Loucy (cell line): ENCODE measurements around the gene RASGRP1.

Experiments
- H2AFZ ChIP-seq: fragments of 200-600 bp; sonication (generic); 2 replicates; pipeline ENCODE4 v1.6.0; 2016; ENCODE audit warnings: antibody characterized with exemption, mild to moderate bottlenecking, low read length, moderate library complexity
- H3F3A ChIP-seq: fragments of 200-600 bp; 2 replicates; pipeline ENCODE4 v1.6.0; 2016; ENCODE audit warnings: antibody characterized with exemption, low read depth, mild to moderate bottlenecking
- H3K27me3 ChIP-seq: fragments of 200-600 bp; sonication (generic); 2 replicates; pipeline ENCODE4 v1.6.1; 2014; ENCODE audit warnings: low read length, mild to moderate bottlenecking; ENCODE audit not compliant: insufficient read depth, poor library complexity, severe bottlenecking
- H3K36me3 ChIP-seq: fragments of 200-600 bp; sonication (generic); 2 replicates; pipeline ENCODE4 v1.6.1; 2016; ENCODE audit warnings: low read length; ENCODE audit not compliant: insufficient read depth
- H3K4me1 ChIP-seq: fragments of 200-600 bp; sonication (generic); 2 replicates; pipeline ENCODE4 v1.5.1; 2014; ENCODE audit warnings: low read length, mild to moderate bottlenecking; ENCODE audit not compliant: insufficient read depth, poor library complexity, severe bottlenecking
- H3K4me2 ChIP-seq: fragments of 200-600 bp; sonication (generic); 2 replicates; pipeline ENCODE4 v1.6.0; 2014; ENCODE audit warnings: antibody characterized with exemption, low read length, low read depth, mild to moderate bottlenecking; ENCODE audit not compliant: poor library complexity, severe bottlenecking
- H3K4me3 ChIP-seq: fragments of 200-600 bp; sonication (generic); 2 replicates; pipeline ENCODE4 v1.5.1; 2014; ENCODE audit warnings: low read length, mild to moderate bottlenecking, mixed read lengths; ENCODE audit not compliant: poor library complexity, severe bottlenecking
- H3K79me2 ChIP-seq: fragments of 200-600 bp; sonication (generic); 2 replicates; pipeline ENCODE4 v1.6.1; 2014; ENCODE audit warnings: low read length; ENCODE audit not compliant: insufficient read depth
- H3K9ac ChIP-seq: fragments of 200-600 bp; sonication (generic); 2 replicates; pipeline ENCODE4 v1.6.0; 2014; ENCODE audit warnings: mild to moderate bottlenecking, low read depth, low read length, moderate library complexity; ENCODE audit not compliant: poor library complexity, severe bottlenecking
- H3K9me2 ChIP-seq: fragments of 200-600 bp; sonication (generic); replicated peaks from 2 replicates; pipeline ENCODE4 v1.6.1; 2016; ENCODE audit warnings: low read depth, low read length, mixed read lengths
- H3K9me3 ChIP-seq: fragments of 200-600 bp; sonication (generic); 2 replicates; pipeline ENCODE4 v1.6.1; 2014; ENCODE audit warnings: mild to moderate bottlenecking, antibody characterized with exemption, low read length, low read depth; ENCODE audit not compliant: insufficient read depth
- H4K20me1 ChIP-seq: fragments of 200-600 bp; sonication (generic); 2 replicates; pipeline ENCODE4 v1.6.0; 2014; ENCODE audit warnings: antibody characterized with exemption, low read length, mild to moderate bottlenecking; ENCODE audit not compliant: insufficient read depth, poor library complexity, severe bottlenecking
- EZH2phosphoT487 ChIP-seq: fragments of 200-600 bp; IDR thresholded peaks from 2 replicates; pipeline ENCODE4 v1.6.1; 2018; ENCODE audit warnings: antibody characterized with exemption, mild to moderate bottlenecking, moderate library complexity, borderline replicate concordance
- TF ChIP-seq, protein P1 (sequence below): fragments of 200-600 bp; sonication (generic); conservative IDR thresholded peaks from 2 replicates; pipeline ENCODE4 v1.5.1; 2014; ENCODE audit warnings: mild to moderate bottlenecking, antibody characterized with exemption, low read length

The RASGRP1 gene

DNA sequence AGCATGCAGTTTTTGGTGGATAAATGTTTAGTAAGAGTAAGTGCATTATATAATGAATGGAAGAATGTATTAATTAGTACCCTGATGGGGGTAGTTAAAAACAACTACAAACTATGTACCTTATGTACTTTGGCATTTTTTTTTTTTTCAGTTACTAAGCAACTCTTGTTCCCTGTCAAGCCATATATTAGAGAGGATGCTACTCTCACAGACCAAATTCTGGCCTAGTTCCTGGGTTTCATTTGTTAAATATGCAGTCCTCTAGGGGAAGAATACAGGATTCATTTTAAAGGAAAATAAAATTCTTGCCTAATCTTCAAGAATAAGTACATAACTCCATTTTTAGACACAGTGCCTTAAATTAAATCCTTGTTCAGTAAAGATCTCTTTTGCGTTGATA lies 93.8 kb downstream of the RASGRP1 start:
- H3F3A ChIP-seq = no peaks in the 10 kb centered on the region
- H4K20me1 ChIP-seq = no peaks in the 10 kb centered on the region
- no peaks in the 10 kb centered on the region for H3K27me3 ChIP-seq
- no peaks in the 10 kb centered on the region for H3K9me2 ChIP-seq
- no peak overlapping the region for H3K4me3 ChIP-seq
- TF ChIP-seq, protein P1, sequence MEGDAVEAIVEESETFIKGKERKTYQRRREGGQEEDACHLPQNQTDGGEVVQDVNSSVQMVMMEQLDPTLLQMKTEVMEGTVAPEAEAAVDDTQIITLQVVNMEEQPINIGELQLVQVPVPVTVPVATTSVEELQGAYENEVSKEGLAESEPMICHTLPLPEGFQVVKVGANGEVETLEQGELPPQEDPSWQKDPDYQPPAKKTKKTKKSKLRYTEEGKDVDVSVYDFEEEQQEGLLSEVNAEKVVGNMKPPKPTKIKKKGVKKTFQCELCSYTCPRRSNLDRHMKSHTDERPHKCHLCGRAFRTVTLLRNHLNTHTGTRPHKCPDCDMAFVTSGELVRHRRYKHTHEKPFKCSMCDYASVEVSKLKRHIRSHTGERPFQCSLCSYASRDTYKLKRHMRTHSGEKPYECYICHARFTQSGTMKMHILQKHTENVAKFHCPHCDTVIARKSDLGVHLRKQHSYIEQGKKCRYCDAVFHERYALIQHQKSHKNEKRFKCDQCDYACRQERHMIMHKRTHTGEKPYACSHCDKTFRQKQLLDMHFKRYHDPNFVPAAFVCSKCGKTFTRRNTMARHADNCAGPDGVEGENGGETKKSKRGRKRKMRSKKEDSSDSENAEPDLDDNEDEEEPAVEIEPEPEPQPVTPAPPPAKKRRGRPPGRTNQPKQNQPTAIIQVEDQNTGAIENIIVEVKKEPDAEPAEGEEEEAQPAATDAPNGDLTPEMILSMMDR = no peak
- TF ChIP-seq EZH2phosphoT487 = no peak
- no peak overlapping the region for H3K4me2 ChIP-seq
- peaks cover 20% of the 10 kb centered on the region; the same call in 1 of the 2 replicates for H3K79me2 ChIP-seq
- H2AFZ ChIP-seq = no peak overlapping the region
- H3K9me3 ChIP-seq = no peaks in the 10 kb centered on the region
- peaks cover 64% of the 10 kb centered on the region for H3K36me3 ChIP-seq
- no peak overlapping the region for H3K9ac ChIP-seq
- no peaks in the 10 kb centered on the region for H3K4me1 ChIP-seq

DNA sequence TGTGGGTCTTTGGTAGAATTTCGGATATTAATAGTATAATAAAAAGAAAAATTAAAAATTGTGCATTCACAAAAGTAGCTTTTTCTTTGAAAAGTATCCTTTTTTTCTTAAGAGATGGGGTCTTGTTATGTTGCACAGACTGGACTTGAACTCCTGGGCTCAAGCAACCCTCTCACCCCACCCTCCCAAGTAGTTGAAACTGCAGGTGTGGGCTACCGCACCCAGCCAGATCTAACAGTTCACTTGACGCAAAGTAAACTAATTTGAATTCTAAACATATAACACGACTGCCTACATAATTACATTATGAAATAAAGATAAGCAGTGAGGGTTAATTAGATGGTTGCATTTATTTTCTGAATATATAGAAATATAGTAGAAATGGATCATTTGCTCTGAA lies 99.9 kb downstream of the RASGRP1 start:
- no peak overlapping the region for H3K4me2 ChIP-seq
- no peak overlapping the region for H2AFZ ChIP-seq
- no peaks in the 10 kb centered on the region for H3K27me3 ChIP-seq
- H3K9ac ChIP-seq = no peak overlapping the region
- peaks cover 20% of the 10 kb centered on the region; the same call in 1 of the 2 replicates for H3K36me3 ChIP-seq
- H3F3A ChIP-seq = no peaks in the 10 kb centered on the region
- no peak overlapping the region for H3K4me3 ChIP-seq
- H3K9me2 ChIP-seq = no peaks in the 10 kb centered on the region
- no peak for TF ChIP-seq EZH2phosphoT487
- TF ChIP-seq, protein P1 = no peak
- H3K9me3 ChIP-seq = no peaks in the 10 kb centered on the region
- H3K4me1 ChIP-seq = peaks cover 27% of the 10 kb centered on the region
- peaks cover 76% of the 10 kb centered on the region for H3K79me2 ChIP-seq
- peaks cover 45% of the 10 kb centered on the region for H4K20me1 ChIP-seq

DNA sequence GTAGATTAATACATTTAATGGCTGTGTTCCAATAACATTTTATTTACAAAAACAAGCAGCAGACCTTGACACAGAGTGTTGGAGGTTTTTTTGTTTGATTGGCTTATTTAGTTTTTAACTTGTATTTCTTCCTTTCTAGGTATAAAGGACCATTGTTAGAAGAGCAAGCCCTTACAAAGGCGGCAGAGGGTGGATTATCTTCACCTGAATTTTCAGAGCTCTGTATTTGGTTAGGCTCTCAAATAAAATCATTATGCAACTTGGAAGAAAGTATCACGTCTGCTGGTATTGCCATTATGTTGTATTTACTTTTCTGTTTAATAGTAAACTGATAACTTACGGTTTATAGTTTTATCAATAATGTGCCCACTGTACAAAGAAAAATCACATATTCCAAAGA lies 100.7 kb downstream of the RASGRP1 start:
- peaks cover 50% of the 10 kb centered on the region for H4K20me1 ChIP-seq
- H2AFZ ChIP-seq = no peak overlapping the region
- no peak overlapping the region for H3K4me3 ChIP-seq
- H3K79me2 ChIP-seq = peaks cover 84% of the 10 kb centered on the region
- TF ChIP-seq EZH2phosphoT487 = no peak
- TF ChIP-seq, protein P1 = no peak
- peaks cover 33% of the 10 kb centered on the region for H3K4me1 ChIP-seq
- no peaks in the 10 kb centered on the region for H3K27me3 ChIP-seq
- no peaks in the 10 kb centered on the region for H3F3A ChIP-seq
- H3K9ac ChIP-seq = no peak overlapping the region
- peaks cover 20% of the 10 kb centered on the region; the same call in 1 of the 2 replicates for H3K36me3 ChIP-seq
- H3K9me3 ChIP-seq = no peaks in the 10 kb centered on the region
- no peak overlapping the region for H3K4me2 ChIP-seq
- no peaks in the 10 kb centered on the region for H3K9me2 ChIP-seq
